Measurements from ENCODE around the gene LY86.

DNA sequence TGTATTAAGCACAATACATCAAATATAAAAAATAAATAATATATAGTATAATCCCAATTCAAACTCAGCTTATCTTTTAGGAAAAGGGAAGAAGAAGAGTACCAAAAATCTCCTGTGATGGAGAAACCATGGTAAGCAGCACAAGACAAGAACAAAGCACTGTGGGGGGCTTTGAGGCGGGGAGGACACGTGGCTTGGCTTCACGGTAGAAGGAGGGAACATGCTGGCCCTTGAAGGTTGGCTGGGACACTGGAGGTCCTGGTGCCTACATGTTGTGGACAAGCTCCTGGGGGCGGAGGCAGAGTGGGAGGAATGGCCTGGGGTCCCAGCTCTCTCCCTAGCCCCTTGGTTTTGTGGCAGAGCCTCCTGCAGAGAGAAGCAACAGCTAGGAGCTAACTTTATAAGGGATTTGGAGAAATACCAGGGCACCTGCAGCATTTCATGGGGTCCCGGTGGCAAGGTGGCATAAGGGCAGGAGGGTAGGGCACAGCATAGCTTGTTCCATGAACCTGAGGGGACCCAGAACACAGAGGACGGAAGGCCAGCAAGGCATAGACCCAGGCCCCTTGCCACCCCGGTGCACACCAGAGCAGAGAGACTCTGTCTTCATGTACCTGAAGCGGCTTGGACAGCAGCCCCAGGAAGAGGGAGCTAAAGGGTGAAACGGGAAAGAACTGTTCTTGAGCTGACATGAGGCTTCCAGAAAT lies 72.0 kb downstream of the LY86 start:
- TF ChIP-seq POLR2AphosphoS5 (IDR thresholded peaks at IDR 0.05; ENCODE audit: low read depth, low read length) (no peak), SIN3A (IDR thresholded peaks at IDR 0.05; ENCODE audit: borderline replicate concordance, insufficient read depth, low read length) (no peak), TAF1 (IDR thresholded peaks at IDR 0.05; ENCODE audit: borderline replicate concordance, insufficient read depth, low read length) (no peak), FOXP2 (optimal IDR thresholded peaks at IDR 0.05; ENCODE audit: borderline replicate concordance, extremely low read depth, extremely low read length, insufficient read depth) (no peak)
- TF ChIP-seq, protein P1, sequence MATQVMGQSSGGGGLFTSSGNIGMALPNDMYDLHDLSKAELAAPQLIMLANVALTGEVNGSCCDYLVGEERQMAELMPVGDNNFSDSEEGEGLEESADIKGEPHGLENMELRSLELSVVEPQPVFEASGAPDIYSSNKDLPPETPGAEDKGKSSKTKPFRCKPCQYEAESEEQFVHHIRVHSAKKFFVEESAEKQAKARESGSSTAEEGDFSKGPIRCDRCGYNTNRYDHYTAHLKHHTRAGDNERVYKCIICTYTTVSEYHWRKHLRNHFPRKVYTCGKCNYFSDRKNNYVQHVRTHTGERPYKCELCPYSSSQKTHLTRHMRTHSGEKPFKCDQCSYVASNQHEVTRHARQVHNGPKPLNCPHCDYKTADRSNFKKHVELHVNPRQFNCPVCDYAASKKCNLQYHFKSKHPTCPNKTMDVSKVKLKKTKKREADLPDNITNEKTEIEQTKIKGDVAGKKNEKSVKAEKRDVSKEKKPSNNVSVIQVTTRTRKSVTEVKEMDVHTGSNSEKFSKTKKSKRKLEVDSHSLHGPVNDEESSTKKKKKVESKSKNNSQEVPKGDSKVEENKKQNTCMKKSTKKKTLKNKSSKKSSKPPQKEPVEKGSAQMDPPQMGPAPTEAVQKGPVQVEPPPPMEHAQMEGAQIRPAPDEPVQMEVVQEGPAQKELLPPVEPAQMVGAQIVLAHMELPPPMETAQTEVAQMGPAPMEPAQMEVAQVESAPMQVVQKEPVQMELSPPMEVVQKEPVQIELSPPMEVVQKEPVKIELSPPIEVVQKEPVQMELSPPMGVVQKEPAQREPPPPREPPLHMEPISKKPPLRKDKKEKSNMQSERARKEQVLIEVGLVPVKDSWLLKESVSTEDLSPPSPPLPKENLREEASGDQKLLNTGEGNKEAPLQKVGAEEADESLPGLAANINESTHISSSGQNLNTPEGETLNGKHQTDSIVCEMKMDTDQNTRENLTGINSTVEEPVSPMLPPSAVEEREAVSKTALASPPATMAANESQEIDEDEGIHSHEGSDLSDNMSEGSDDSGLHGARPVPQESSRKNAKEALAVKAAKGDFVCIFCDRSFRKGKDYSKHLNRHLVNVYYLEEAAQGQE (IDR thresholded peaks at IDR 0.05; ENCODE audit: insufficient read depth in 1 of 2, low read depth in 2 of 2, low read length in 2 of 2): 0 out of 4 replicates have a peak, but pooled peaks of 1 of the 2 experiments have one; percentile 12

Data from PFSK-1 (cell line).